MM.1S (cell line): ENCODE results near the gene ALPI.

Experiments
- DNase-seq: peaks from one replicate; pipeline ENCODE4 v3.0.0-alpha.2; 2015
- H2AFZ ChIP-seq: fragments of 300-600 bp; sonication (generic); 2 replicates; pipeline ENCODE4 v1.6.0; 2016; ENCODE audit warnings: antibody characterized with exemption, low read length
- H3F3A ChIP-seq: fragments of 300-600 bp; sonication (generic); 2 replicates; pipeline ENCODE4 v1.6.1; 2016; ENCODE audit warnings: mild to moderate bottlenecking, antibody characterized with exemption, low read length, moderate library complexity, mixed read lengths; ENCODE audit not compliant: insufficient read depth
- H3K27ac ChIP-seq: fragments of 300-600 bp; sonication (generic); 2 replicates; pipeline ENCODE4 v1.5.1; 2016; ENCODE audit warnings: mild to moderate bottlenecking, low read length
- H3K27me3 ChIP-seq: fragments of 300-600 bp; sonication (generic); replicated peaks from 2 replicates; pipeline ENCODE4 v1.6.0; 2016; ENCODE audit warnings: low read length; ENCODE audit not compliant: insufficient read depth
- H3K36me3 ChIP-seq: fragments of 300-600 bp; sonication (generic); replicated peaks from 2 replicates; pipeline ENCODE4 v1.6.1; 2016; ENCODE audit warnings: mild to moderate bottlenecking, low read length, mixed read lengths; ENCODE audit not compliant: insufficient read depth
- H3K4me1 ChIP-seq: fragments of 300-600 bp; sonication (generic); 2 replicates; pipeline ENCODE4 v1.6.1; 2016; ENCODE audit warnings: low read length, mixed read lengths
- H3K4me2 ChIP-seq: fragments of 300-600 bp; sonication (generic); 2 replicates; pipeline ENCODE4 v1.6.0; 2016; ENCODE audit warnings: low read depth, low read length
- H3K4me3 ChIP-seq: fragments of 300-600 bp; sonication (generic); 2 replicates; pipeline ENCODE4 v1.5.1; 2016; ENCODE audit warnings: low read length, mixed read lengths
- H3K79me2 ChIP-seq: fragments of 300-600 bp; sonication (generic); 2 replicates; pipeline ENCODE4 v1.6.1; 2016; ENCODE audit warnings: mixed run types, low read length, mixed read lengths
- H3K9ac ChIP-seq: fragments of 300-600 bp; sonication (generic); 2 replicates; pipeline ENCODE4 v1.6.1; 2016; ENCODE audit warnings: low read length, mixed read lengths
- H3K9me2 ChIP-seq: fragments of 300-600 bp; sonication (generic); replicated peaks from 2 replicates; pipeline ENCODE4 v1.6.1; 2016; ENCODE audit warnings: mild to moderate bottlenecking, low read length, mixed read lengths; ENCODE audit not compliant: insufficient read depth
- H3K9me3 ChIP-seq: fragments of 300-600 bp; sonication (generic); replicated peaks from 2 replicates; pipeline ENCODE4 v1.6.1; 2016; ENCODE audit warnings: mild to moderate bottlenecking, low read length, mixed read lengths; ENCODE audit not compliant: insufficient read depth
- H4K20me1 ChIP-seq: fragments of 300-600 bp; sonication (generic); 2 replicates; pipeline ENCODE4 v1.6.1; 2016; ENCODE audit warnings: mild to moderate bottlenecking, low read length, moderate library complexity, mixed read lengths; ENCODE audit not compliant: insufficient read depth
- CTCF ChIP-seq: fragments of 300-600 bp; sonication (generic); IDR thresholded peaks from 2 replicates; pipeline ENCODE4 v1.5.1; 2016; ENCODE audit warnings: antibody characterized with exemption, low read length, mixed read lengths
- EZH2 ChIP-seq: fragments of 300-600 bp; sonication (generic); optimal IDR thresholded peaks from 2 replicates; pipeline ENCODE3; 2017; ENCODE audit warnings: low read depth, mild to moderate bottlenecking, antibody characterized with exemption, low read length, mixed read lengths
- EZH2phosphoT487 ChIP-seq: fragments of 300-600 bp; sonication (generic); IDR thresholded peaks from 2 replicates; pipeline ENCODE4 v1.6.1; 2018; ENCODE audit warnings: antibody characterized with exemption, low read length

Gene ALPI

GRCh38 chr2:232504438-232504837 is 48.5 kb downstream of the ALPI start:
- Histone ChIP-seq H3K9me2 (no peaks in the 10 kb centered on the region), H3K27ac (no peak overlapping the region), H3K4me1 (no peaks in the 10 kb centered on the region), H3K9ac (no peak overlapping the region), H3F3A (no peaks in the 10 kb centered on the region), H3K4me2 (no peak overlapping the region), H3K79me2 (no peaks in the 10 kb centered on the region), H3K36me3 (no peaks in the 10 kb centered on the region), H4K20me1 (no peaks in the 10 kb centered on the region), H3K4me3 (no peak overlapping the region), H3K9me3 (no peaks in the 10 kb centered on the region), H2AFZ (no peak overlapping the region), H3K27me3 (peaks cover 43% of the 10 kb centered on the region)
- no peak for TF ChIP-seq EZH2phosphoT487
- no peak for TF ChIP-seq EZH2
- DNase-seq: no peak

GRCh38 chr2:232505856-232506255 is 49.9 kb downstream of the ALPI start:
- Histone ChIP-seq H3K27ac (no peak overlapping the region), H3K4me2 (no peak overlapping the region), H3K36me3 (no peaks in the 10 kb centered on the region), H3K4me3 (no peak overlapping the region), H3F3A (no peaks in the 10 kb centered on the region), H3K27me3 (peaks cover 43% of the 10 kb centered on the region), H2AFZ (no peak overlapping the region), H3K9me3 (no peaks in the 10 kb centered on the region), H3K79me2 (no peaks in the 10 kb centered on the region), H3K9me2 (no peaks in the 10 kb centered on the region), H4K20me1 (no peaks in the 10 kb centered on the region), H3K9ac (no peak overlapping the region), H3K4me1 (no peaks in the 10 kb centered on the region)
- no peak for TF ChIP-seq EZH2
- TF ChIP-seq EZH2phosphoT487: no peak
- no peak for TF ChIP-seq CTCF
- no peak for DNase-seq

GRCh38 chr2:232506709-232507108 is 50.8 kb downstream of the ALPI start:
- no peaks in the 10 kb centered on the region for H3K79me2 ChIP-seq
- no peaks in the 10 kb centered on the region for H3F3A ChIP-seq
- peaks cover 43% of the 10 kb centered on the region for H3K27me3 ChIP-seq
- no peaks in the 10 kb centered on the region for H3K36me3 ChIP-seq
- H3K27ac ChIP-seq: no peak overlapping the region
- H3K4me3 ChIP-seq: no peak overlapping the region
- H4K20me1 ChIP-seq: no peaks in the 10 kb centered on the region
- no peak for TF ChIP-seq EZH2
- TF ChIP-seq EZH2phosphoT487: no peak
- no peak for TF ChIP-seq CTCF
- no peak overlapping the region for H2AFZ ChIP-seq
- H3K9me3 ChIP-seq: no peaks in the 10 kb centered on the region
- H3K4me1 ChIP-seq: no peaks in the 10 kb centered on the region
- DNase-seq: no peak
- no peaks in the 10 kb centered on the region for H3K9me2 ChIP-seq
- H3K9ac ChIP-seq: no peak overlapping the region
- H3K4me2 ChIP-seq: no peak overlapping the region

- Histone ChIP-seq H3K9me2 (no peaks in the 10 kb centered on the region), H3K27me3 (peaks cover 34% of the 10 kb centered on the region), H3K9me3 (no peaks in the 10 kb centered on the region), H3K9ac (no peak overlapping the region), H3K4me3 (no peak overlapping the region), H2AFZ (no peak overlapping the region), H3F3A (no peaks in the 10 kb centered on the region), H3K4me1 (no peaks in the 10 kb centered on the region), H3K79me2 (no peaks in the 10 kb centered on the region), H3K27ac (no peak overlapping the region), H4K20me1 (no peaks in the 10 kb centered on the region), H3K4me2 (no peak overlapping the region), H3K36me3 (no peaks in the 10 kb centered on the region)
- TF ChIP-seq EZH2 (no peak), EZH2phosphoT487 (no peak), CTCF (no peak)
- DNase-seq: no peak
These were observed 52.3 kb downstream of the ALPI start for GRCh38 chr2:232508251-232508650.
